GM18861 (cell line): ENCODE measurements around the gene C7orf57.

ENCODE experiments used
- ATAC-seq: cut with Tn5 transposase; IDR thresholded peaks from one replicate; pipeline ENCODE4 v1.9.1; 2021; ENCODE audit not compliant: unreplicated experiment

C7orf57 gene

DNA sequence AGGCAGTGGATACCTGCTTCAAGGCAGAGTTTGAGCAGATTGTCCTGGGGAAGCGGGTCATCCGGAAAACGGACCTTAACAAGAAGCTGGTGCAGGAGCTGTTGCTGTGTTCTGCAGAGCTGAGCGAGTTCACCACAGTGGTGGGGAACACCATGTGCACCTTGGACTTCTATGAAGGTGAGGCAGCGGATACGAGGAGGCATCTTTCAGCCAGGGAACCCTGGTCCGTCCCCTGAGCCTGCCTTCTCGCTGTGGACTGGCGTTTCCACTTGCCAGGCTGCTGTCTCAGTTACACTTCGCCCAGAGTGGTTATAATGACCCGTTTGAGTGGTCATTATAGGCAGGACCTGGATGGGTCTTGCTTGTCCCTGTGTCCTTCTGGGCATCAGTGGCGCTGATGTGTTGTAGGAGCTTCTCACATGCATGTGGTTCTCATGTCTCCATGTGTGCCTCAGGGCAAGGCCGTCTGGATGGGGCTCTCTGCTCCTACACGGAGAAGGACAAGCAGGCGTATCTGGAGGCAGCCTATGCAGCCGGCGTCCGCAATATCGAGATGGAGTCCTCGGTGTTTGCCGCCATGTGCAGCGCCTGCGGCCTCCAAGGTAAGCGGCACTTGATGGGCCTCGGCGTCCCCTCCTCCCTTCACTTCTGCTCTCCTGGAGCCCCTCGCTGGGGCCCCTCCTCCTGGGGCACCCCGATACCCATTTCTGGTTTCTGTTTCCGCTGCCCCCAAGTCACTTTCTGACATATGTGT is 71.7 kb downstream of the C7orf57 start:
- no peak for ATAC-seq

DNA sequence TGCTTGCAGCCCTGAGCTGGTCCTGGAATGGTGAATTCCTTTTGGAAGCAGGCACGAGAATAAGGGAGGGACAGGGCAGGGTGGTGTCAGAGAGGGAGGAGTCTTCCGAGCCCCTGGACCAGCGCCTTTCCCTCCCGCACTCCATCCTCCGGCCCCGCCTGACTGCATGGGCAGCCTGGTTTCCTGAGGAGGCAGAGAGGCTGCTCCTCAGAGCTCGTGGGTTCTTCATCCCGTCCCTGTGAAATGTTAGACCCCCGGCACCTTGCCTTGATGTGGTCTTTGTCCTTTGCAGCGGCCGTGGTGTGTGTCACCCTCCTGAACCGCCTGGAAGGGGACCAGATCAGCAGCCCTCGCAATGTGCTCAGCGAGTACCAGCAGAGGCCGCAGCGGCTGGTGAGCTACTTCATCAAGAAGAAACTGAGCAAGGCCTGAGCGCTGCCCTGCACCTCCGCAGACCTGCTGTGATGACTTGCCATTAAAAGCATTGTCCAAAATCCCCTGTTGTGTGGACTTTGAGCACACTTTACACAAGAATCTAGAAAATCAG is 72.7 kb downstream of the C7orf57 start:
- ATAC-seq: no peak

DNA sequence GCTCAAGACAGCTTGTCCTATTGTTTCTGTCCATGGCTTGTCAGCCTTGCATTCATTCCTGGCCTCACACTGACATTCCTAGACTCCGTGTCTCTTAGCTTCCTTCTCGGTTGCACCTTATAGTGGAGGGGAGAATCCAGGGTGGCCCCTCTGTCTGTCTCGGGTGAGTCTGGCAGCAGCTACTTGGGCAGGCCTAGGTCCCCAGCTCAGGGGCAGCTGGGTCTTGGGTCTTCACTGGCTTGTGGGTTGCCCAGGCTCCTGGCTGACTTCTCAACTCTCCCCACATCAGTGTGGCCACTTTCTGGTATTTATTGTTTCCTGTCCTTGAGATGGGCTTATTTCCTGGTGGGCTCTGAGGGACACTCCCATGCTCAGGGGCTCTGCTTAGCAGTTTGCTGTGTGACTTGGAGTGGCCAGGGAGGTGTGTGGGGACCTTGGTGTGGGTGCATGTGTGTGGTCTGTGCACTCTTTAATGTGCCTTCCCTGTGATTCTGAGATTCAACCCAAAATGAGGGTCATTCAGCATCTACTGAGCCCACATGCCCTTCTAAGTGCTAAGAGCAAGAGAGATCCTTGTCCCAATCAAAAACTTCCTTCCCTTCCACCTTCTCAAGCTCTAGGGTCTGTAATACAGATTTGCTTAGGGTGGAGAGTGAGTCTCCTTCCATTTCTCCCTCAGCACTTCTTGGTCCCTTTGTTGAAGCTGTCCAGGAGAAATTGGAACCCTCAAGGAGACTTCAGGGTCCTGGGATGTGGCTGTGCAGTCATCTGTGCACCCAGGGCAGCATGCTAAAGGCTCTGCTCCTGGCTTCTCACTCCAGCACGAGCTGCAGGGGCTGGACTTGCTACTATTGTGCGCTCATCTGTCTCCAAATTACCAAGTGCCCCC is 73.9 kb downstream of the C7orf57 start:
- ATAC-seq: no peak

DNA sequence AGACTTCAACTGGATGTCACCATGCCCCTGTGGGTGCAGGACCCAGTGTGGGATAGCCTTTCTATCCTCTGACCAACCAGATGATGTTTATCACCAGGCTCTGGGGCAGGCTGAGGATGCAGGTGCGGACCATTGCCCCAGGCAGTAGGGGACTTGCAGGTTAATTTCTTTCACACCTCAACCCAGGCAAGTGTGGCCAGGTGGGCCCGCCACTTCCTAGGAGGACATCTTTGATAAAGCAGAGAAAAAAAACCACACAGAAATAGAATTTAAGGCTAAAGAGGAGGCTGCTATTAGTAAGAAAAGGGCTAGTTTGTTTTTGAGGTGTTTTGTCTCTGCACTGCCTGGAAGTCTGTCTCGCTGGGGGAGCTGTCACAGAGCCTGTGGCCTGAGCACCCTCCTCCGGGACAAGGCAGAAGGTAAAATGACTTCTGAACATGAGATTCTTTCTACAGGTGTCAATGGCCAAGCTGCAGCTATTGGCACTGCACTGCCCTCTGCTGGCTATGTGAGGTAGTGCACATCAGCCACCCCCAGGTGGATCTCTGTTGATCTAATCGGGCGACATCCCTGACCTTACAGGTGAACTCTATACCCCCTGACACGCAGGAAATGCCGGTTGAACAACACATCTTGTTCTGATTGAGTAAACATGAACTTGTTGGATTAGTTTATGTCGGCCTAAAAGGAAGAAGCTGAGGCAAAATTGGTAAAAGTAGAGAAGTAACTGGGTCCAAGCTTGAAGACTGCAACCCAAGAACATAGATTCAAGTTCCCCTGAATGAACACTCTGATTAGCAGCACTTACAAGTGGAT is 74.7 kb downstream of the C7orf57 start:
- ATAC-seq: peak; percentile 91

DNA sequence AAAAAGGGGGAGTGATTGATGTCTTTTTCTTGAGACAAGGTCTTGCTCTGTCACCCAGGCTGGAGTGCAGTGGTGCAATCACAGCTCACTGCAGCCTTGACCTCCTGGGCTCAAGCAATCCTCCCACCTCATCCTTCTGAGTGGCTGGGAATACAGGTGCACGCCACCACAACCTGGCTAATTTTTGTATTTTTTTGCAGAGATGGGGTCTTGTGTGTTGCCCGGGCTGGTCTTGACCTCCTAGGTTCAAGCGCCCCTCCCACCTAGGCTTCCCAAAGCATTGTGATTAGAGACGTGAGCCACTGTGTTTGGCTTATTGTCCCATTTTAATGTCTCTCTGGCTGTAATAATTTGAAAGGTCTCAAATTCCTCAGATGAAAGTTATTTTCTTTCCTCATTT is 75.5 kb downstream of the C7orf57 start:
- no peak for ATAC-seq
